Measurements from ENCODE around the gene KDM3B. TPM values are rescaled to one million over a fixed set of nuclear protein-coding genes. Genes with fewer than 3 reads are reported as not detected.

The KDM3B gene
- total and polyA plus RNA-seq, 9 of the 15 experiments (the other 6 are each of a cell fraction or from before 2014, with no cell fraction given), result 13.8 to 62.8 (median 41.9) TPM

DNA sequence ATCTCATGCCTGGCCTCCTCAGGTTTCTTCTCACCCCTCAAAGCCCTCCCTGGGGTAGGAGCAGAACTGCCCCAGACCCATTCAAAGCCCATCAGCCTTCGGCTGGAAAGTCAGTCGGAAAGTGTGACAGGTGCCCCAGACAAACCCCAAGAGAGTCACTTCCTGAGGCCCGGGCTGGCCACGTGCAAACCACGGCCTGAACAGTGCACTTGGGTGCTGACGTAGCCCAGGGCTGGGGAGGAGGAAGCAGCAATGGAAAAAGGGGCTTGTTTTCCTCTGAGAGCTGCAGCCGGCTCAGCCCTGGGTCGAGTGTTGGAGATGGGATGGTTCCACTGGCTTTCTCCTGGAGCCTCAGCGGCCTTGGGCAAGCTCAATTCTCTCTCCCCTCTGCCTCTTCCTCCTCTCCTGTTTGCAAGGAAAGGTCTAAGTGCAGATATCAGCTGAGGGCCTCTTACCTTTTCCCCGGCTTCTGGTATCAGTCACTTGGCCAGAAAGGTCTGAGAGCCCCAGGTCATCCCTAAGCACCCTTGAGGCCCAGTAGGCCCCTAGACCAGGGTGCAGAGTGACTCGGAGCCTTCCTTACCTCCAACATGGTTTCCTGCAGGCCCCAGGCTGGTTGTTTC lies 106.9 kb downstream of the KDM3B start (continued):
- TF ChIP-seq ZNF407 (IDR thresholded peaks at IDR 0.05; ENCODE audit: low read depth) (no peak), ZFX (CRISPR knock-in tag; IDR thresholded peaks at IDR 0.05) (no peak), CHCHD3 (CRISPR knock-in tag; IDR thresholded peaks at IDR 0.05) (no peak), KDM5B (IDR thresholded peaks at IDR 0.05; ENCODE audit: insufficient replicate concordance, low read depth, low read length) (no peak), HEY1 (CRISPR knock-in tag; IDR thresholded peaks at IDR 0.05; ENCODE audit: borderline replicate concordance) (no peak), ZNF436 (CRISPR knock-in tag; IDR thresholded peaks at IDR 0.05) (no peak), ARHGAP35 (IDR thresholded peaks at IDR 0.05; ENCODE audit: partially characterized antibody) (no peak), ZNF589 (CRISPR knock-in tag; IDR thresholded peaks at IDR 0.05; ENCODE audit: low read depth) (no peak), PCBP1 (IDR thresholded peaks at IDR 0.05; ENCODE audit: low read depth, low read length, poor library complexity, severe bottlenecking) (no peak), BCLAF1 (IDR thresholded peaks at IDR 0.05; ENCODE audit: borderline replicate concordance in 1 of 2, control insufficient read depth in 1 of 2, low read depth in 2 of 2, low read length in 1 of 2) (no peak)
- TF ChIP-seq, protein P1, sequence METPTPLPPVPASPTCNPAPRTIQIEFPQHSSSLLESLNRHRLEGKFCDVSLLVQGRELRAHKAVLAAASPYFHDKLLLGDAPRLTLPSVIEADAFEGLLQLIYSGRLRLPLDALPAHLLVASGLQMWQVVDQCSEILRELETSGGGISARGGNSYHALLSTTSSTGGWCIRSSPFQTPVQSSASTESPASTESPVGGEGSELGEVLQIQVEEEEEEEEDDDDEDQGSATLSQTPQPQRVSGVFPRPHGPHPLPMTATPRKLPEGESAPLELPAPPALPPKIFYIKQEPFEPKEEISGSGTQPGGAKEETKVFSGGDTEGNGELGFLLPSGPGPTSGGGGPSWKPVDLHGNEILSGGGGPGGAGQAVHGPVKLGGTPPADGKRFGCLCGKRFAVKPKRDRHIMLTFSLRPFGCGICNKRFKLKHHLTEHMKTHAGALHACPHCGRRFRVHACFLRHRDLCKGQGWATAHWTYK (CRISPR knock-in tag; IDR thresholded peaks at IDR 0.05), result peak; percentile 66; the same call in 1 of the 2 replicates
